ENCODE results near the gene PTGFRN. TPM values are rescaled to one million over a fixed set of nuclear protein-coding genes. Genes with fewer than 3 reads are reported as not detected.
"Not testable (repeated sequence)": the region's sequence is repeated elsewhere in the genome, so short reads cannot be mapped to it uniquely, and the experiment has no call there.

PTGFRN gene
- total RNA-seq, 2 experiments from 2014 or later, result 24.0 to 28.0 TPM

DNA sequence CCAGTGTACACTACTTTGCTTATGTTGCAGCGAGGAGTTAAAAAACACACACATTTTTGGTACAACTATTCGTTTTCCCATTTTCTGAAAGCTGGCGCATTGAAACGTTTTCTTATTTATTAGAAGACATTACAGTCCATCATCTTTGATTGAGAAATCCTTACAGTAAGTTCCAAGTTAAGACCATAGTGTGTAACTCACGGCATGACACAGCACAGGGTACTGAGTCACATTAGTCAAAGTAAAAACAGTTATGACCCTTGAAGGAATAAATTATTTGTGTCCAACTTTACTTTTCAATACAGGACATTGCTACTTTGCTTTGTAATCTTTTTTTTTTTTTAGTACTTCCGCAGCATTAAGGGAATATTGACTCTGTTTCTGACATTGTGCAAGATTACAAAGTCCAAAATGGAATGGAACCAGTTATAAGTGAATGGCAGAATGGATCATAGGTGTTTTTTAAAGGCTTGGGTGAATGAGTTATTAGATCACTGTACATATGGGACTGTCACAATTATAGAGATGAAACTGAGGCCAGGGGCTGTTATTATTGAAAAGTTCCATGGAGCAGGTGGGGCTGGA, 11.7 kb downstream of the PTGFRN start:
- CTCF ChIA-PET, result no interaction called here
- Mint-ChIP-seq H3K9me3 (no peaks in the 10 kb centered on the region), H3K4me1 (ENCODE audit: low read depth) (peaks cover 8% of the 10 kb centered on the region), H3K27me3 (ENCODE audit: low read depth) (no peaks in the 10 kb centered on the region), H3K4me3 (no peak overlapping the region), H3K36me3 (ENCODE audit: low read depth) (no peaks in the 10 kb centered on the region), H3K27ac (no peak overlapping the region)
- intact Hi-C loops (cut with micrococcal nuclease), result no loop called here
- DNase-seq, result no peak

DNA sequence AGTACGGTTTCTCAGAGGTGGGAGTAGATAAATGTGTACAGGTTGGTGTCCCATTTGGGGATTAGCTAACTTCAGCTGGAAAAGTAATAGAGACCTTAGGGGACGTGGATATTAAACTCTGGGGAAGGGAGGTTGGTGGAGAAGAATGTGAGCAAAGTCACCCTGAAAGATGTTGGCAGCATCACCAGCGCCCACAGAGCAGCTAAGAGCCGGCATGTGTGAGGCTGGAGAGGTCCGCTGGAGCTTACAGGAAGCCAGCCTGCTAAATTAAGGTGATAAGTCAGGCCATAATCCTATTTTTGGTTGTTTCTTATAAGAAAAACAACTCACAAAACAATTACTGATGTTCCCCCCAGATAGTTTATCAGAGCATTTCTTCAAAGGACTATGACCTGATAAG, 12.2 kb downstream of the PTGFRN start:
- Mint-ChIP-seq H3K27me3 (ENCODE audit: low read depth) (no peaks in the 10 kb centered on the region), H3K9me3 (no peaks in the 10 kb centered on the region), H3K4me1 (ENCODE audit: low read depth) (peaks cover 8% of the 10 kb centered on the region), H3K27ac (no peak overlapping the region), H3K36me3 (ENCODE audit: low read depth) (no peaks in the 10 kb centered on the region), H3K4me3 (no peak overlapping the region)
- CTCF ChIA-PET, result no interaction called here
- intact Hi-C loops (cut with micrococcal nuclease), result no loop called here
- no peak for DNase-seq

DNA sequence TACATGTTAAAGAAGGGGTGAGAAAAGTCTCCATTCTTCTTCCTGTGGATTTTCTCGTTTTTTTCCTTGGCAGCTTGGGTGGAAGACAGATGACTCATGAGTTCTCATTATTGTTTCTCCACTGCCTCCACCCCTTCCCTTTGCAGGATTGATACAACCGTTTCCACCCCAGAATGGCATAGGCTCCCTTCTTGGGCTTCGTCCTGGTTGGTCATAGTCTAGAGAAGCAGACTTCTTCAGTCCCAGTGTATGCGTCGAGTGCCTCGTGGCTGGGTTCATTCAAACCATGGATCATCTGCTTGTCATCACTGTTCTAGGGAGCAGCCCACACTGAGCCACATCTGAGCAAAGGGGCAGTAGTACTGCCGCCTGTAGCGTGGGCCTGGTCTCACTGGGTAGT, 13.7 kb downstream of the PTGFRN start:
- no peak overlapping the region for H3K27ac Mint-ChIP-seq
- no peaks in the 10 kb centered on the region for H3K27me3 Mint-ChIP-seq (ENCODE audit: low read depth)
- no peaks in the 10 kb centered on the region for H3K9me3 Mint-ChIP-seq
- no peak for DNase-seq
- CTCF ChIA-PET, result no interaction called here
- H3K4me1 Mint-ChIP-seq (ENCODE audit: low read depth), result peaks cover 8% of the 10 kb centered on the region
- intact Hi-C loops (cut with micrococcal nuclease), result no loop called here
- H3K36me3 Mint-ChIP-seq (ENCODE audit: low read depth), result no peaks in the 10 kb centered on the region
- H3K4me3 Mint-ChIP-seq, result no peak overlapping the region

DNA sequence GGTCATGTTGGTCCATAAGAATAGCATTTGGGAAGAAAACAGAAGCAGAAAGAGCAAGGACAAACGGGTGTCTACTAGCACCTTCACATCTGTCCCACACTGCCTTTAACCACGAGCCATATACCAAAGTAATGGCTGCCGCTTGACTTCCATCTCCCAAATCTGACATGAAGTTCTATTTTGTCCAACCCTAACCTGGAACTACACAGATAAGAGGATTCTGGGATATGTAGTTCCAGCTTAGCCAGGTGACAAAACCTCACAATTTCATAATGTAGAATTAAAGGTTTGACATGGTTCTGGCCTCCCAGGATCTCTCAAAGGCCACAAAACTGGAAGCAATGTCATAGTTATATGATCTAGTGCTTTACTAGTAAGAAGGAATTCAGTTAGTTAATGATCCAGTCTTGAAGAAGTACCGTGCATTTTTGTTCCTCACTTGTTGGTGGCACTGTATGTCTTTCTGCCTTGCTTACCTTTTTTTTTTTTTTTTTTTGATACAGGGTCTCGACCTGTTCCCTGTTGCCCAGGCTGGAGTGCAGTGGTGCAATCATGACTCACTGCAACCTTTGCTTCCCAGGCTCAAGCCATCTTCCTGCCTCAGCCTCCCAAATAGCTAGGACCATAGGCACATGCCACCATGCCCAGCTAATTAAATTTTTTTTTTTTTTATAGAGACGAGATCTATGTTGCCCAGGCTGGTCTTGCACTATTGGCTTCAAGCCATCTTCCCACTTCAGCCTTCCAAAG, 17.5 kb downstream of the PTGFRN start:
- H3K4me1 Mint-ChIP-seq (ENCODE audit: low read depth), result no peaks in the 10 kb centered on the region
- no peaks in the 10 kb centered on the region for H3K27me3 Mint-ChIP-seq (ENCODE audit: low read depth)
- no peak for DNase-seq
- no peaks in the 10 kb centered on the region for H3K9me3 Mint-ChIP-seq
- H3K36me3 Mint-ChIP-seq (ENCODE audit: low read depth), result no peaks in the 10 kb centered on the region
- H3K4me3 Mint-ChIP-seq, result no peak overlapping the region
- intact Hi-C loops (cut with micrococcal nuclease), result no loop called here
- H3K27ac Mint-ChIP-seq, result no peak overlapping the region
- CTCF ChIA-PET, result interaction anchor here (0.6 to 1.3 kb wide), 2 partner anchors 16 to 825 kb away, joined by 3 read pairs; no protein-coding TSS in a partner anchor

DNA sequence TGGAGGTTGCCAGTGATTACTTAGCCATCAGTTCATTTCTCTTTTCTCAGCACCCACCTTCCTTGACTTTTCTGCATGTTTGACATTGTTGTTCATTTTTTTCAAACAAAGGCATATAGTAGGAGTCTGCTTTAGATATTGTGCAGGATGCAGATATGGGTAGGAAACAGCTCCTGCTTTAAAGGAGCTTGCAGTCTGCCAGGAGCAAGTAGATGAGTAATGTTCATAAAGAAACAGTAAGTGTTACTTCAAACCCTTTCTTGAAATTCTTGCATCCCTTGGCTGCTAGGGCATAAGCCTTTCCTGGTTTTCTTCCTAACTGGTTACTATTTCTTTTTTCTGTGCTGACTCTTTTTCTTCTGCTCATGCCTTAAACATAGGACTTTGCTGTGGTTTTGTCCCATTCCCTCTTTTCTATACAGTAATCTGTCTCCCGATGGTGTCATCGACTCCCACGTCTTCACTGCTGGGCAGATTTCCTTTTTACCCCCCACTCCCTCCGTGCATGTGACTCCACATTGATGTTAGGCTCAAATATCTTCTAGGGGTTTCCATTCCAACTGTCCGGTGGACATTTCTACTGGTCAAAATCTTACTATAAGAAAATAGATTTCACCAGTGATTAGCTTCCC, 20.4 kb downstream of the PTGFRN start:
- Mint-ChIP-seq H3K4me1 (ENCODE audit: low read depth) (peaks cover 17% of the 10 kb centered on the region), H3K4me3 (no peak overlapping the region), H3K9me3 (no peaks in the 10 kb centered on the region), H3K27ac (no peak overlapping the region), H3K27me3 (ENCODE audit: low read depth) (no peaks in the 10 kb centered on the region), H3K36me3 (ENCODE audit: low read depth) (no peaks in the 10 kb centered on the region)
- DNase-seq, result no peak
- CTCF ChIA-PET, result interaction anchor here (0.6 kb wide), 1 partner anchor 74 kb away, joined by 3 read pairs; no protein-coding TSS in a partner anchor
- intact Hi-C loops (cut with micrococcal nuclease), result loop anchor here (2.0 to 10.0 kb wide), 3 partner anchors 355 to 732 kb away; partner anchors contain the start of gene CD58

DNA sequence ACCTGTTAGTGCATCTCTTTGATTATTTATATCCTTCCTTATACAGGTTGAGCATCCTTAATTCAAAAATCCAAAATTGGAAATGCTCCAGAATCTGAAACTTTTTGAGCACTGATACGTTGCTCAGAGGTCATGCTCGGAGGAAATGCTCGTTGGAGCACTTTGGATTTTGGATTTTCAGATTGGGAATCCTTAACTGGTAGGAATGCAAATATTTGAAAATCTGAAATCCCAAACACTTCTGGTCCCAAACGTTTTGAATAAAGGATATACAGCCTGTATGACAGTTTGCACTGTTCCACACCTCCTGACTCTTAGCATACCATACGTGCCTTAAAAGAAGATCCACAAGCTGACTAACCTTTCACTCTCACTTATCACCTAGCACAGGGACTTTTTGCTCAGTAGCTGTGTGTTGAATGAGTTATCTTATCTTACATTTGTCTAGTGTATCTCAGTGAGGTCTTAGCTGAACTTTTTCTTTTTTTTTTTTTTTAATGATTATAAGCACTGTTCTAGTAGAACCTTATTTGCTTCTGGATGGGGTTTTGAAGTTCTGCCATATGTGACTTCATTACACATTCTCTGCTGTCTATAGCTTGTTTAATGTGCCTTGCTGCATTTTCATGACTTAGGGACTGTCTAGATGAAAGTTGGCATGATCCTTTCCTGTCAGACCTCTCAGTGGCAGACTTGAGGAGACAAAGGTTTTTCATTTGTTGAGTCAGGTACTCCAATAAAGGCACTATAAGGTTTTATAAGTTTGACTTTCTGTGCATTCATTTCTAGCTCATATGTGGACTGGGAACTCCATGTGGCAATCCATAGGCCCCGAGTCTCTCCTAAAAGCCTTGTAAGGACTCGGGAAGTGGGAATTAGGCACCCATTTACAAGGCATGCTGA, 21.6 kb downstream of the PTGFRN start:
- Mint-ChIP-seq H3K36me3 (ENCODE audit: low read depth) (no peaks in the 10 kb centered on the region), H3K9me3 (no peaks in the 10 kb centered on the region), H3K4me3 (no peak overlapping the region), H3K27ac (peak overlapping the region; percentile 63), H3K4me1 (ENCODE audit: low read depth) (peaks cover 18% of the 10 kb centered on the region), H3K27me3 (ENCODE audit: low read depth) (no peaks in the 10 kb centered on the region)
- CTCF ChIA-PET, result interaction anchor here (0.5 to 1.2 kb wide), 5 partner anchors 78 to 206 kb away, joined by 3 to 4 read pairs (median 3); no protein-coding TSS in a partner anchor
- DNase-seq, result peak; percentile 36
- intact Hi-C loops (cut with micrococcal nuclease), result loop anchor here (1.0 to 10.0 kb wide), 12 partner anchors 20 to 731 kb away; partner anchors contain the start of genes CD101 and CD58

DNA sequence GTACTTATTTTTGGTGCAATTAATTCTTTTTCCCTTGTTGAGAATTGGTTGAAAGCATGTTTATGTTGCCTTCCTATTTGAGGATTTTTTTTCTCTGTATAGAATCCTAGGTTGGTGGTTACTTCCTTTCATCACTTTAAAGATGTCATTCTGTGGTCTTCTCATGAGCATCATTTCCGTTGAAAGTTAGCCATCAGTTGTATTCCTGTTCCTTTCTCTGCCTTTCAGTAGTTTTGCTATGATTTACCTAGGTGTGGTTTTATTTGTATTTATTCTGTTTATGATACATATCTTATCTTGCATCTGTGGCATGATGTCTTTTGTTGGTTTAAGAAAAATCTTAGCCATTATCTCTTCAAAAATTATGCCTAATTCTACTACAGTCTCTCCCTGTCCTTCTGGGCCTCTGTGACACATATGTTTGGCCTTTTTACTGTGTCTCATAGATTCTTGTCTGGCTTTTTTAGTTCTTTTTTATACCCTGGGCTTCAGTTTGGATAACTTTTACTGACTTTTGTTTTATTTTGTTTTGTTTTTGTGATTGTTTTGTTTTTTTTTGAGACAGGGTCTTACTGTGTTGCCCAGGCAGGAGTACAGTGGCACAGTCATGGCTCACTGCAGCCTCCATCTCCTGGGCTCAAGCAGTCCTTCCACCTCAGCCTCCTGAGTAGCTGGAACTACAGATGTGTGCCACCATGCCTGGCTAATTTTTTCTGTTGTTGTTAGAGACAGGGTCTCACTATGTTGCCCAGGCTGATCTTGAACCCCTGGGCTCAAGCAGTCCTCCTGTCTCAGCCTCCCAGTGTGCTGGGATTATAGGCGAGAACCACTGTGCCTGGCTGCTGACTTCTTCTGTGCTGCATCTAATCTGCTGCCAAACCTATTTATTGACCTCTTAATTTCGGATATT, 24.1 kb downstream of the PTGFRN start:
- intact Hi-C loops (cut with micrococcal nuclease), result loop anchor here (5.0 to 10.0 kb wide), 2 partner anchors 359 to 728 kb away; partner anchors contain the start of gene CD58
- DNase-seq, result no peak
- no peaks in the 10 kb centered on the region for H3K9me3 Mint-ChIP-seq
- peak overlapping the region; percentile 24 for H3K27ac Mint-ChIP-seq
- H3K4me3 Mint-ChIP-seq, result no peak overlapping the region
- H3K27me3 Mint-ChIP-seq (ENCODE audit: low read depth), result no peaks in the 10 kb centered on the region
- H3K4me1 Mint-ChIP-seq (ENCODE audit: low read depth), result peaks cover 18% of the 10 kb centered on the region
- no peaks in the 10 kb centered on the region for H3K36me3 Mint-ChIP-seq (ENCODE audit: low read depth)
- CTCF ChIA-PET, result interaction anchor here (0.6 to 2.2 kb wide), 12 partner anchors 9 to 209 kb away, joined by 3 to 13 read pairs (median 4); no protein-coding TSS in a partner anchor

DNA sequence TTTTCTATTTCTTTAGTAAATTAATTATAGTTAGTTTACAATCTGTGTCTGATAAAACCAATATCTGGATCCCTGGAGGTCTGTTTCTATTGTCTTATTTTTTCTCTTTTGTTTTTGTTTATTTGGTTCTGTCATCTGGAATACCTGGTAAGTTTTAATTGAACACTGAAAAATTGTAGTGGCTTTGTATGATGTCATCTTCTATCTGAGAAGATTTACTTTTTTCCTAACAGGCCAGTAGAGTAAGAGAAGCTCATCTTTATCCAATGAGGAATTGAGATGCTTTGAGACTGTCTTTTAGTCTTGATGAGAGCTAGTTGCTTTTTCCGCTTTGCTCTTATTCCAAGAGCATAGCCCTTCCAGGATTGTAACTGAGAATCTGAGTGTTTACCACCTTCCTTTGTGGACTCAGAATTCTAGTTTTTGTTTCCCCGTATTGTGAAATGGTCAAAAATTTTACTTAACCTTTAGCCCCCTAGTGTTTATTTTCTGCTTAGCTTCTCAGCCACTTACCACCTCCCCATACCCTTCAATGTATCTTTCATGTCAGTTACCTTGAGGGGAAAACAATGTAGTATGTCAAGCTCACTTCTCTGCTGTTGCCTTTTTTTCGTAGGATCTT, 25.0 kb downstream of the PTGFRN start:
- no peak for DNase-seq
- no peak overlapping the region for H3K4me3 Mint-ChIP-seq
- H3K27me3 Mint-ChIP-seq (ENCODE audit: low read depth), result no peaks in the 10 kb centered on the region
- peaks cover 18% of the 10 kb centered on the region for H3K4me1 Mint-ChIP-seq (ENCODE audit: low read depth)
- intact Hi-C loops (cut with micrococcal nuclease), result loop anchor here (5.0 to 10.0 kb wide), 2 partner anchors 360 to 728 kb away; partner anchors contain the start of gene CD58
- H3K9me3 Mint-ChIP-seq, result no peaks in the 10 kb centered on the region
- no peaks in the 10 kb centered on the region for H3K36me3 Mint-ChIP-seq (ENCODE audit: low read depth)
- no peak overlapping the region for H3K27ac Mint-ChIP-seq
- CTCF ChIA-PET, result interaction anchor here (0.7 to 2.2 kb wide), 16 partner anchors 9 to 209 kb away, joined by 3 to 13 read pairs (median 4); partner anchors contain the start of gene TTF2

DNA sequence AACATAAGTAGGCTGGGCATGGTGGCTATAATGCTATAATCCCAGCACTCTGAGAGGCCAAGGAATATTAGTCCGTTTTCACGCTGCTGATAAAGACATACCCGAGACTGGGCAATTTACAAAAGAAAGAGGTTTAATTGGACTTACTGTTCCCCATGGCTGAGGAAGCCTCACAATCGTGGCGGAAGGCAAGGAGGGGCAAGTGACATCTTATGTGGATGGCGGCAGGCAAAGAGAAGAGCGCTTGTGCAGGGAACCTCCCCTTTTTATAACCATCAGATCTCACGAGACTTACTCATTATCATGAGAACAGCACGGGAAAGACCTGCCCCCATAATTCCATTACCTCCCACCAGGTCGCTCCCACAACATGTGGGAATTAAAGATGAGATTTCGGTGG, 28.5 kb downstream of the PTGFRN start:
- no peak for DNase-seq
- intact Hi-C loops (cut with micrococcal nuclease), result loop anchor here (10.0 kb wide), 1 partner anchor 363 kb away; the partner anchor contains the start of gene CD58
- no peaks in the 10 kb centered on the region for H3K9me3 Mint-ChIP-seq
- CTCF ChIA-PET, result no interaction called here
- peaks cover 6% of the 10 kb centered on the region for H3K36me3 Mint-ChIP-seq (ENCODE audit: low read depth)
- peaks cover 27% of the 10 kb centered on the region for H3K4me1 Mint-ChIP-seq (ENCODE audit: low read depth)
- H3K27ac Mint-ChIP-seq, result no peak overlapping the region
- no peaks in the 10 kb centered on the region for H3K27me3 Mint-ChIP-seq (ENCODE audit: low read depth)
- no peak overlapping the region for H3K4me3 Mint-ChIP-seq

DNA sequence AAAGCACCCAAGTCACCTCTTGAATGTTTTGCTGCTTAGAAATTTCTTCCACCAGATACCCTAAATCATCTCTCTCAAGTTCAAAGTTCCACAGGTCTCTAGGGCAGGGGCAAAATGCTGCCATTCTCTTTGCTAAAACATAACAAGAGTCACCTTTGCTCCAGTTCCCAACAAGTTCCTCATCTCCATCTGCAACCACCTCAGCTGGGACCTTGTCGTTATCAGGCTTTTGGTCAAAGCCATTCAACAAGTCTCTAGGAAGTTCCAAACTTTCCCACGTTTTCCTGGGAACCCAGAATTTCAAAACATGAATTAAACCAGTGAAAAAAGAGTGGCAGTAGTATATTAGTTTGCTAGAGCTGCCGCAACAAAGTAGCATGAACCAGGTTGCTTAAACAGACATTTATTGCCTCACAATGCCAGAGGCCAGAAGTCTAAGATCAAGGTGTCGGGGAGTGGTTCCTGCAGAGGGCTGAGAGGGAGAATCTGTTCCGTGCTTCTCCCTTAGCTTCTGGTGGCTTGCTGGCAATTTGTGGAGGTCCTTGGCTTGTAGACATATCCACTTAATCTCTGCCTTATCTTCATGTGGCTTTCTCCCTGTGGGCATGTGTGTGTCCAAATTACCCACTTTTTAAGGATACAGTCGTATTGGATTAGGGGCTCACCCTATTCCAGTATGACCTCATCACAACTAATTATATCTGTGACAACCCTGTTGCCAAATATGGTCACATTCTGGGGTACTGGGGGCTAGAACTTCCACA, 30.2 kb downstream of the PTGFRN start:
- H3K9me3 Mint-ChIP-seq; H3K27me3 Mint-ChIP-seq (ENCODE audit: low read depth); H3K4me3 Mint-ChIP-seq; DNase-seq; CTCF ChIA-PET; H3K27ac Mint-ChIP-seq; H3K36me3 Mint-ChIP-seq (ENCODE audit: low read depth): not testable (repeated sequence)
- intact Hi-C loops (cut with micrococcal nuclease), result loop anchor here (10.0 kb wide), 1 partner anchor 365 kb away; the partner anchor contains the start of gene CD58
- peaks cover 27% of the 10 kb centered on the region for H3K4me1 Mint-ChIP-seq (ENCODE audit: low read depth)
